Transverse colon (tissue), 4 donors: ENCODE data around the gene SRSF11.

Experiments
- EP300 ChIP-seq: sonication (generic); formaldehyde crosslinking; IDR thresholded peaks from one replicate; pipeline ENCODE4 v1.6.1; 2017; ENCODE audit warnings: antibody characterized with exemption, low read depth
- POLR2A ChIP-seq: fragments of 450-650 bp; IDR thresholded peaks from one replicate; pipeline ENCODE4 v1.6.1; 2016; ENCODE audit warnings: antibody characterized with exemption, mild to moderate bottlenecking, moderate library complexity
- POLR2AphosphoS5 ChIP-seq, 3 donors: sonication (generic); formaldehyde crosslinking; IDR thresholded peaks; one replicate each; pipeline ENCODE4 v1.6.1; 2016; ENCODE audit warnings: antibody characterized with exemption in 3 of 3
- TF ChIP-seq, protein P1 (sequence below), 5 experiments: fragments of 200-600 bp in 3 of 5; fragments of 450-650 bp in 2 of 5; sonication (generic) in 3 of 5; IDR thresholded peaks; 1 replicate in 2 of 5; 2 replicates in 3 of 5; pipeline ENCODE4 v1.5.1; 2016 to 2017; ENCODE audit warnings: antibody characterized with exemption in 5 of 5, inconsistent platforms in 3 of 5, mild to moderate bottlenecking in 2 of 5, moderate library complexity in 1 of 5

- TF ChIP-seq POLR2A: no peak
- TF ChIP-seq, protein P1, sequence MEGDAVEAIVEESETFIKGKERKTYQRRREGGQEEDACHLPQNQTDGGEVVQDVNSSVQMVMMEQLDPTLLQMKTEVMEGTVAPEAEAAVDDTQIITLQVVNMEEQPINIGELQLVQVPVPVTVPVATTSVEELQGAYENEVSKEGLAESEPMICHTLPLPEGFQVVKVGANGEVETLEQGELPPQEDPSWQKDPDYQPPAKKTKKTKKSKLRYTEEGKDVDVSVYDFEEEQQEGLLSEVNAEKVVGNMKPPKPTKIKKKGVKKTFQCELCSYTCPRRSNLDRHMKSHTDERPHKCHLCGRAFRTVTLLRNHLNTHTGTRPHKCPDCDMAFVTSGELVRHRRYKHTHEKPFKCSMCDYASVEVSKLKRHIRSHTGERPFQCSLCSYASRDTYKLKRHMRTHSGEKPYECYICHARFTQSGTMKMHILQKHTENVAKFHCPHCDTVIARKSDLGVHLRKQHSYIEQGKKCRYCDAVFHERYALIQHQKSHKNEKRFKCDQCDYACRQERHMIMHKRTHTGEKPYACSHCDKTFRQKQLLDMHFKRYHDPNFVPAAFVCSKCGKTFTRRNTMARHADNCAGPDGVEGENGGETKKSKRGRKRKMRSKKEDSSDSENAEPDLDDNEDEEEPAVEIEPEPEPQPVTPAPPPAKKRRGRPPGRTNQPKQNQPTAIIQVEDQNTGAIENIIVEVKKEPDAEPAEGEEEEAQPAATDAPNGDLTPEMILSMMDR (IDR thresholded peaks at IDR 0.05): no peak
- no peak for TF ChIP-seq EP300
- no peak for TF ChIP-seq POLR2AphosphoS5 (IDR thresholded peaks at IDR 0.05)
Measured at GRCh38 chr1:70220015-70220414, 1.2 kb upstream of the SRSF11 start.
